HG03060 (cell line): ENCODE data around the gene SNX11.

Experiments used
- ATAC-seq: cut with Tn5 transposase; IDR thresholded peaks from one replicate; pipeline ENCODE4 v1.9.1; 2021; ENCODE audit warnings: low read depth, moderate number of reproducible peaks; ENCODE audit not compliant: unreplicated experiment

The SNX11 gene

GRCh38 chr17:48159232-48159631 is 51.7 kb downstream of the SNX11 start:
- no peak for ATAC-seq

GRCh38 chr17:48160177-48161081 is 52.9 kb downstream of the SNX11 start:
- no peak for ATAC-seq

GRCh38 chr17:48161127-48161905 is 53.8 kb downstream of the SNX11 start:
- no peak for ATAC-seq

- ATAC-seq, result no peak
Measured at GRCh38 chr17:48162306-48162934, 54.9 kb downstream of the SNX11 start.

- no peak for ATAC-seq
Measured at GRCh38 chr17:48162946-48163506, 55.5 kb downstream of the SNX11 start.

- ATAC-seq, result no peak
Measured at GRCh38 chr17:48163809-48164208, 56.2 kb downstream of the SNX11 start.

- no peak for ATAC-seq
Measured at GRCh38 chr17:48169926-48170325, 62.4 kb downstream of the SNX11 start.
